GM19452 (cell line): ENCODE results near the gene LCOR.
"Not testable (repeated sequence)": the region's sequence is repeated elsewhere in the genome, so short reads cannot be mapped to it uniquely, and the experiment has no call there.

Experiments used
- ATAC-seq: cut with Tn5 transposase; IDR thresholded peaks from one replicate; pipeline ENCODE4 v1.9.1; 2021; ENCODE audit not compliant: unreplicated experiment

Gene LCOR

DNA sequence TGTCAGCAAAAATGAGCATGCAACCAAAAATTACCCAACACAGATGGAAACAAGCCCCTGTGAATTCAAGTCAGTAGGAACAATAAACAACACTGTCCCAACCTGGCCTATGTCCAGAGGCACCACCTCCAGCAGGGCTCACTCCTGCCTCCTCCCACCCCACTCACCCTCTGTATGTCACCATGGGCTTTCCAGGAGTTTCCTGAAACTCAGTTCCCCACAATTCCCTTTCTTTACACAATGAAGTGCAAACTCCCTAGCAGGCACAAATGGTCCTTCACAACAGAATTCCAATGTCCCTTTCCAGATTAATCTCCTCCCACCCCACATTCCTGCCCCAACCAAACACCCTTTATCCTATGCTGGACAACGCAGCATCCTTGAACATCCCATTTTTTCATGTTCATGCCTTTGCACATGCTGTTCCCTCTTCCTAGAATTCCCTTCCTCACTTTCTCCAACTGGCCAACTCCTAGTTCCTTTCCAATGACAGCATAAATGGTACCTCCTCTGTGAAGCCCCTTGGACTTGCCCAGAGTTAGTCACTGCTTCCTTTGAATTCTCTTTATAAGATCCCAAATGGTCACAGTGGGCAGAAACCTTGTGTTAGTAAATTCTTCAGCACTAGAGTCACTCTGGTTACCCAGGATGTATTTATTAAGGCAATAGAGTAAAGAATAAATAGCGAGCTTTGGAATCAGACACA, 196.2 kb downstream of the LCOR start:
- ATAC-seq: no peak

DNA sequence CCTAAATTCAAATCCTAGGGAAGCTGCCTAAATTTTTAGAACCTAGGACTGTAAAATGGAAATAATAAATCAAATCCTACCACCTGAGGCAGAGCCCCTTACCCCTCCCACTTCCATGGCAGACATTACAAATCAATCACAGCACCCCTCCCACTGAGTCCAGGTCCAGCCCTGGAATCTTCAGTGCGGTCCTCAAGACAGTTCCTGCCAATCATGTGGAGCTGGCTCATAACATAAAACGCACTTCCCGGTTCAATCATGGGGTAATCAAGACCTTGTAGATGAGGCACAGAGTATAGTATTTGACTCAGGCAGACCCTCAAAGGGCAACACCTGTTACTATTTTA, 196.7 kb downstream of the LCOR start:
- ATAC-seq: no peak

DNA sequence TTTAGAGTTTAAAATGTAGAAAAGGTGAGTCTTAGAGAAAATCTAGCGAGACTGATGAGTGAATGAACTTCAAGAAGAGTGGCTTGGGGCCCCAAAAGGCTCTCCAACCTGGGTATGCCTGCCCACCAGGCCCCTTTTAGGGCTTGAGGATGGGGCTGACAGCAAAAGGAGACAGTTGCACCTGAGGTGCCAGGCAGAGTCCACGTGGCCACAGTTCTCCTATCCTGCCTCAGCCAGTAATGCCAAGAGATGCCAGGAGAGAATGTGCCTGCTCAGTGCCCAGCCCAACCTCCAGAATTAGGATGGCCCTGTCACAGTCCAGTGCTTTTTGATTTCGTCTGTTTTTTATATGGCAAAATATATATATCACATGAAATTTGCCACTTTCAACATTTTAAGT, 197.2 kb downstream of the LCOR start:
- no peak for ATAC-seq

DNA sequence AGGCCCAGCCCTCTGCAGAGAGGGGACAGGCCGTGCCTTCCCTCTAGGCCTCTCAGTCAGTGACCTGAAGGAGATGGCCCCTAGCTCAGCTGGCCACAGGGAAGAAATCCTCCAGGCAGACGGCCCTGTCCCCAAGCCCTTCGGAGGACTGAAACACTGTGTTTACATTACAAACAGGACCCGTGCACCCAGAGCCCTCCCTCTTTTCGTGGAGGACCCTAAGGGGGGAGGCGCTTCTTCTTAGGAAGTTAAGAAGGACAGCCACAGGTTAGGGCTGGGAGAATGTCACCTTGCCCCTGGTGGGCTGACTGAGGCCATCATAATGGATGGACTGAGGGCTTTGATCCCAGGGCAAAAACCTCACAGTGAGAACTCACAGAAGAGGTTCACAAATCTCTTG, 198.8 kb downstream of the LCOR start:
- no peak for ATAC-seq

DNA sequence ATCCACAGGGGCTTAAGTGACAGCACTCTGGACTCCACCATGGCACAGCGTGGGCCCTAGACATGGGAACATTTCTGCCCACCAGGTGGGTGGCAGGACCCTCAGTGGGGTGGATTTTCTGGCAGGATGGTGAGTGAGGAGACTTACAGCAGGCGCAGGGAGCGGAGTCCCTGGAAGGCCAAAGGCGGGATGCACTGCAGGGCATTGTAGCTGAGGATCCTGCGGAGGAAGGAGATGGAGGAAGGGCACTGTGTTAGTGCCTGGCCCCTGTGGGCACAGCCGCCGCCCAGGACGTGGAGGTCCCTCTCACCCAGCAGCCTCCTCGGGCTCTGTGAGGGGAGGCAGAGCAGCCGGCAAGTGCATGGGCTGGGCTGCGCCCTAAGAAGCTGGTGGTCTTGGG, 199.4 kb downstream of the LCOR start:
- ATAC-seq: no peak

DNA sequence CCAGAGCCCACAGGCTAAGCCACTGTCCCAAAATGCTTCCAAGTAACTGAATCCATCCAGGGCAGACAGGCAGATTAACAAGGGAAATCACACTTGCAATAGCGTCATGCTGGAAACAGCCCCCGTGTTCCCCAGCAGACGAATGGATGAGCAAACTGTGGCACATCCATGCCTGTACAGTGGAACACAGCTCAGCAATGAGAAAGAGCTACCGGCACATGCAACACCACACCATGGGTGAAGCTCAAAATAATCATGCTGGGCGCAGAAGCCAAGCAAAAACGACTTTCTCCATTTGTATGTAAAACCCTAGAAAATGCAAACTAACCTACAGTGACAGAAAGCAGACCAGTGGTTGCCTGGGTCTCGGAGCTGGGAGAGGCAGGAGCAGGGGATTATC, 200.5 kb downstream of the LCOR start:
- ATAC-seq: no peak

DNA sequence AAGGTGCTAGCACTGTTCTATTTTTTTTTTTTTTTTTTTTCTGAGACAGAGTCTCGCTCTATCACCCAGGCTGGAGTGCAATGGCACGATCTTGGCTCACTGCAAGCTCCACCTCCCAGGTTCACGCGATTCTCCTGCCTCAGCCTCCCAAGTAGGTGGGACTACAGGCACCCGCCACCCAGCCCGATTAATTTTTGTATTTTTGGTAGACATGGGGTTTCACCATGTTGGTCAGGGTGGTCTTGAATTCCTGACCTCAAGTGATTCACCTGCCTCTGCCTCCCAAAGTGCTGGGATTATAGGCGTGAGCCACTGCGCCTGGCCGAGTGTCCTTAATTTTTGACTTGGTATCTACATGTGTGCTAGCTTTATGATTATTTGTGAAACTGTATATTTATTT, 201.7 kb downstream of the LCOR start:
- ATAC-seq: not testable (repeated sequence)

DNA sequence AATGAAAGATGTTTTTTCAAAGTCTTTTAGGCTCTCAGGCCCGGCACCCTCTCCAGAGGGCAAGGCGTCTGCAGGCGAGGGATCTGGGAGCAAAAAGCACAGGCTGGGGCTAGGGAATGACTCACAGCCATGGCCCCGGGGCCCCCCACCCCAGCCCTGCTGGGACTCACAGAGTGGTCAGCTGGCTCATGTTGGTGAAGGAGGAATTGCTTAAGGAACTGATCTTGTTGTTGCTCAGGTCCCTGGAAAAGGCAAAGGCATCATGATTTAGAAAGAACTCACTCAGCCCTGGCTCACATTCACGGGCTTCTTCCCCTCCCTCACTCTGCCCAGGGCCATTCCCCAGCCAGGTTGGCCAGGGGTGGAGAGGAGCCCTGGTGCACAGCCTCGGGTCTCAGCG, 202.2 kb downstream of the LCOR start:
- no peak for ATAC-seq

DNA sequence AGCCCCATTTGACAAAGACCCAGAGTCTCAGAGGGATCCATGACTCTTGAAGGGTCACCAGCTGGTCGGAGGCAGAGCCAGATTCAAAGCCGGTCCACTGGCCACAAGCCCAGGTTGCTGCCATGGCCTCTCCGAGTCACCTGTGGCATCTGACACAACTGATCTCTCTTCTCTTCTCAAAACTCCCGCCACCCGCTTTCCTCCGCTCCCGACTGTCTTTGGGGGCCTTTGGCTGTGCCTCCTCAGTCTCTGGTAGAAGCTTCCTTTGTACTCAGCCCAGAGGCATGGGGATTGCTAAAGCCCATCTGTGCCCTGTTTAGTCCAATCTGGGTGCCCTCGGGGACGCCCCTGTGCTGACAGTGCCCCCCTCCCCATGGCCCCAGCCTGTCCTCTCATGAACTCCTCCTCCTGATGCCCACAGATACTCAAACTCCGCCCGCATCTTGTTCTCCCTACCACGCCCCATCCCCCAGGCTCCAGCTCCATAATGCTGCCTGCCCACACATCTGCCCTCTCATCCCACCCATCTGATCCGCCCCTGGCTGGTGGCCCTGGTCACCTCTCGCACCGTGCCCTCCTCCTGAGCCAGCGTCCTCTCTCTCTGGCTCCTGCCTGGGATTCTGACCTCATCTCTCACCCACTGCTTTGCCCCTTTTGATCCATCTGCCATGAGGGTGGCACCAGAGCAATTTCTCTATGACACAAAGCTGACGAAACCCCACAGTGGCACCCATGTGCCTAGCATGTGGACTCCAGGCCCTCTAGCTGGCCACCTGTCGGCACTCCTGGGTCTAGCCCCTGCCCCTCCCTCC, 203.1 kb downstream of the LCOR start:
- ATAC-seq: no peak

DNA sequence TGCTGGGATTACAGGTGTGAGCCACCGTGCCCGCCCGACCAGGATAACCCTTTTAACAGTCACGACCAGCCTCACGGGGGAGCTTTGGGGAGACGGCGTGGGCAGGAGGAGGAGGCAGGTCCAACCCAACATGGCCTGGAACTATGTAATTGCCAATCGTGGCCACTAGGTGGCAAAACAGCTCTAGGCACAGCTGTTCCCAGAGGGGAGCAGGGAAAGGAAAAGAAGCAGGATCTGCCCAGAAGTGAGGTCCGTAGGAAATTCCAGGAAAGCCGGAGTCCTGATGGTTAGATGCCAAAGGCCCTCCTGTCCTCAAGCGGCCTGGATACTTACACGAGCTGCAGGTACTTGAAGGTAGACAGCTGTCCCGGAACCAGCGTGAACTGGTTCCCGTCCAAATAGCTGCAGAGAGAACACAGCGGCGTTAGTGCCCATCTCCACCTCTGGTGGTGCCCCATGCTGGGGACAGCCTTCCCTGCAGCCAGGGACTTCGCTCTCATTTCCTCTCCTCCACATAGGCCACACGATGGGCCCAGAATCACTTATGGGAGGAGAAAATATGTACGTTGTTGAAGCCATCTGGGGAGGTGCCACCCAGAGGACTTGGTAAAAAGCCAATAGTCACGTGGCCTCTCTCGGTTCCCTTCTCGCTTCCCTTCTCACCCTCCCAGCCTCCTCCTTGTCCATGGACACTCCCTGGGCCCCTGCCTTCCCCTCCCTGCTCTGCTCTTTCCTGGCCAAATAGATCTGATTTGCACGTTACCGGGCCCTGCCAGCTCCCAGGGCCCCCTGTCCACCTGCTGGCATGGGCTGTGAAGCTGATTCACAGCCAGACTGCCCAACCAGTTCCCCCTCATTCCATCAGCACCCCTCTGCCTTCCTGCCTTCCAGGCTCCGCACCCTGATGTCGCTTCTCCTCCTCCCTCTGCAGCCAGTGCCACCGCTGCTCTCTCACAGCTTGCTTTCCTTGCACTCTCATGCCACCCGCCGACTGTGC, 205.6 kb downstream of the LCOR start:
- ATAC-seq: no peak

DNA sequence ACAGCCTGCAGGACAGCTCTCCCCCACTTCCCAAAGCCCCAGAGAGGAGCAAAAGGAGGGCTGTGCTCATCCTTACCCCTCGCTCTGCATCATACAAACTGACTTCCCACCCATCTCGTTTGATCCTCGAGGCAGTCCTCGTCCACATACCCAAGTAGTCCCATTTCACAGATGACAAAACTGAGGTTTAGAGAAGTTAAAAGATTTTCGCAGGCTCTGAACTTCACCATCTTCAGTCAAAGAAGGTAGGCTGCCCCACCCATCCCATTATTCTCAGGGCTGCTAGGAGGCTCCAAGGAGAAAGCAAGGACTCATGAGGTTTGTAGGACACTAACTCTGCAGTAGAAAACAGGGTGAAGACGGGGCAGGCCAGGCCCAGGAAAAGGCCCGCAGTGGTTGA, 206.6 kb downstream of the LCOR start:
- no peak for ATAC-seq

DNA sequence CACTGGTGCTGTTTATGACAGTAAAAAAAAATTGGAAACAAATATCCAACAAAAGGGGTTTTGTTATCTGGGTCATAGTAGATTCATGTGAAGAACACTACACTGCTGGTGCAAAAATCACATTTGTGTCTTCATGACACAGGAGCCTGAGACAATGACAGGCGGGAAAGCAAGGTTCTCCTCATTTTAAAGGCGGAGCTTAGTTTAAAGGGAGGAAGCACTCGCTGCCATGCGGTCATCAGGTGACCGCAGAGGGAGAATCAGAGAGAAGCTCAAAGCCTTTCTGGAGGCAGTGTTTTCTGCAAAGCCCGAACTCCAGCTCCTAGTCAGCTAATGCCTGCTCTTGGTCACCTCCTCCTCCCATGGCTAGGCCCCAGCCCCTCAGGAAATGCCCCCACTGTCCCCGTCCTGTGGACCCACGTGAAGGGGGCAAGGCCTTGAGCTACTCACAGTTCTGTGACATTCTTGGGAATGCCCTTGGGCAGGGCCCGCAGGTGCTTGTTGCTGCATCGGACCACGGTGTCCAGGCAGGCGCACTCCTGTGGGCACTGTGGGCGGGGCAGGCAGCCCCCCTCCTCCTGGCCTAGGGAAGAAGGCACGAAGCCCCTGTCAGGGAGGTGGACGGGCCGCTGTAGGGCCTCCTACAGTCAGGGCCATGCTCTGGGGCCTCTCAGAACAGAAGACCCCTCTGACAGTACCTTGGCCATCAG, 207.6 kb downstream of the LCOR start:
- no peak for ATAC-seq

DNA sequence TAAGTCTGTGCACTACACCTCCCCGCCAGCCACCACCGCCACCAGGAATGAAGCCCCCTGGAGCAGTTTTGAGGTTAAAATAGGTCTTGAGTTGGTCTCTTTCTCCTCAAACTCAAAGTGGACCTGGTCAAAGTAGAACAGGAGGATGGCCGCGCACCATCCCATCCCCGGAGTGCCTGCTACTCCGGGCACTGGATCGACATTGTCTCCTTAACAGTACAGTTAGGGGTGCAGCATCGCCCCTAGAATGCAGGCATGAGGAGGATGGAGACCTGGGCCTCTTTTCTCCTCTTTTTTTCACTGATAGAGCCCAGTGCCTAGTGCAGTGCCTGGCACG, 208.1 kb downstream of the LCOR start:
- ATAC-seq: no peak

DNA sequence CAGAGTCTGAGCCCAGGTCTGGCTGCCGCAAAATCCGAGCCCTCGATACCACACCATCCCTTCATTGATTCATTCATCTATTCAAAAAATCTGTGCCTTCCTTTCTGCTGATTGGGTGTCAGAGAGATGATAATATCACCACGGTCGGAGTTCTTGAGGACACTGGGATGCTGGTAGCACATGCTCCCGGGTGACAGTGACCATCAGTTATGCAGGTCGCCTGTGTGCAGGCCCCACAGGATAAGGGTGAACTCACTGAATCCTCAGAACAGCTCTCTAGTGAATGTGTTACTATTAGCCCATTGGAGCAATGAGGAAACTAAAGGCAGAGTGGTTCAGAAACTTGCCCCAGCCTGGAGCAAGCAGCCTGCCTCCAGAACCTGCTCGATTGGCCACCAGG, 208.6 kb downstream of the LCOR start:
- no peak for ATAC-seq

DNA sequence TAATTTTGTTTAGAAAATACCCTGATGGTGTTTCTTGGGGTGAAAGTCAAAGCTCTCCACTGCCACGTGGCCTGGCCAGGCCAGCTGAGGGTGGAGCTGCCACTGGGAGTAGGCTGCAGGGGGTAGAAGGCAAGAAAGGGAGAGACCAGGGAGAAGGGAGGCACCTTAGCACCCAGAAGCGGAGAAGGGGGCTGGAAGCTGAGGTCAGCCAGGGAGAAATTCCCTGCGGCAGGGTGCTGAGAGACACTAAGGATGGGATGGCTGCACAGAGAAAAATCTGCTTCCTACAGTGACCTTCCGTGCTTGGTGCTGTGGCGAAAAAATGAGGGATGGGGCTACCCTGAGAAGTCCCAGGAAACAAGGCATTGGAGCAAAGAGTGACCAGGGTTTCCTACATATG, 210.0 kb downstream of the LCOR start:
- no peak for ATAC-seq

DNA sequence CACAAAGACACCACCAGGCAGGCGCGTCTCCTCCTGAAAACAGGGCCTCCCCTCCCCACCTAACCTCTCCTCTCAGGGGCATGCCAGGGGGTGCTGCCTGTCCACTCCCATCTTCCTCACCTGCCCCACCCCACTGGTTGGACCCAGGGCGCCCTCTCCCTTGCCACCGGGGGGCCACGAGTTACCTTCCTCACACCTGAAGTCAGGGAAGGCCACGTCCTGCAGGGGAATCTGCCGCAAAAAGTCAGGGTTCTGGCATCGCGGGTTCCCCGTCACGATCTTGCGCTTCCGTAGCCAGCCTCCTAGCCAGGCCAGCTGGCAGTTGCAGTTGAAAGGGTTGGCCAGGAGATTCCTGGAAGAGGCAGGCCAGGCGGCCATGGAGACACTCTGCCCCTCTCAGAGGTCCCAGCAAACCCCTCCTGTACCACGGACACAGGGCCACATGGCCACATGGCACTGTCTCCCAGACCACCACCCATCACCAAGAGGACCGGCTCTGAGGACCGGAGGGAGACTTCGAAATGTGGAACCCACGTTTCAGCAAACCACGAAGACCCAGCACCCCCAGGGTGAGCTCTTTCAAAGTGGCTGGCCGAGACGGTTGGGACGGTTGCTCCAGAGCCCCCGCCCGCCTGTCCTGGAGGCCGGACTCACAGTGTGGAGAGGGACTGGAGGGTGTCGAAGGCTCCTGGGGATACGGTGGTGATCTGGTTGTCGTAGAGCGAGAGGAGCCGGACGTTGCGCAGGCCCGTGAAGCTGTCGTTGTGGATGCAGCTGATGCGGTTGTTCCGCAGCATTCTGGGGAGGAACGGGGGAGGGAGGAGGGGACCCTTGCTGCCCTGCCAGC, 210.8 kb downstream of the LCOR start:
- ATAC-seq: no peak

DNA sequence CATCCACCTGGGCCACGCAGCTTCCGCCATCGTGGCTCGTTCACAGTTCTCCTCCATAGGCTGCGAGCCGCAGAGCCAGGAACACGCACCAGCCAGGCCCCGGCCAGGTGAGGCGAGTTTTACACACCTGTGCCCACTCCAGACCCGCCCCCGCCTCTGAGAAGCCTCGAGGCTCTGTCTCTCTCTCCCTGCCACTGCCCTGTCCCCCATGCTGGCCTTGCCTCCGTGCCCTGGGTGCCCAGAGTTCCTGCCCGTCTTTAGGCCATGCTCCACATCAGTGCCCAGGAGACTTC, 211.4 kb downstream of the LCOR start:
- ATAC-seq: no peak
